ENCODE results near the gene BTG4.

DNA sequence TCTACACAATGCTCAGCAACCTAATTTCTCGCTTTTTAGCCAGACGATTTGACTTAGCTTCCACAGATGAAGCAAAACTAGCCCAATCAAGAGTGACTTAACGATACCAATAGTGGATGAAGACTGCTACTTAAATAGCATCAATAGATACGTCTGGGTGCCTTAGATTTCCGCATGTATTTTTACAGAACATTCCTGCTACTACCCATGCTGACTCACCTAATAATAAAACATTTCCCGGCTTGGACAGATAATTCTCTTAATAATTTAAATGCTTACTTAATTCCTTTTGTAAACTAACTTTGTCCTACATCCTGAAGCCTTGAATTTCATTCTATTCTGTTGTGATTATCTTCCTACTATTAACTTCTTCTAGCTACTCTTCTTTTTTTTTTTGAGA is 23.1 kb upstream of the BTG4 start:
- TF ChIP-seq EZH2phosphoT487 (IDR thresholded peaks at IDR 0.05; ENCODE audit: insufficient read depth, low read depth) (no peak), EZH2 (IDR thresholded peaks at IDR 0.05; ENCODE audit: insufficient read depth, poor library complexity, severe bottlenecking) (no peak)

Data from GM23248 (cell line).